Measurements from ENCODE around the gene IL15.

GRCh38 chr4:141702472-141703182 lies 66.2 kb downstream of the IL15 start:
- no peak for TF ChIP-seq POLR2A (IDR thresholded peaks at IDR 0.05)
- TF ChIP-seq CTCF (IDR thresholded peaks at IDR 0.05) = no peak

All from testis (tissue), 2 donors.